ENCODE measurements around the gene C1QTNF12. TPM values are rescaled to one million over a fixed set of nuclear protein-coding genes. Genes with fewer than 3 reads are reported as not detected.
"Not testable (repeated sequence)": the region's sequence is repeated elsewhere in the genome, so short reads cannot be mapped to it uniquely, and the experiment has no call there.

Gene C1QTNF12
- total RNA-seq, 2 experiments from 2014 or later = 1.8 to 2.2 TPM

GRCh38 chr1:1254667-1254998 lies 8.1 kb upstream of the C1QTNF12 start:
- ChIA-PET CTCF (interaction anchor here (1.3 kb wide), 1 partner anchor 132 kb away, joined by 4 read pairs; no protein-coding TSS in a partner anchor), POLR2A (interaction anchor here (0.5 kb wide), 1 partner anchor 9 kb away, joined by 3 read pairs; no protein-coding TSS in a partner anchor)
- ATAC-seq (no peak), DNase-seq (no peak)
- Mint-ChIP-seq H3K4me3 (no peak overlapping the region), H3K27ac (no peak overlapping the region), H3K4me1 (ENCODE audit: low read depth) (peaks cover 19% of the 10 kb centered on the region), H3K36me3 (ENCODE audit: low read depth) (peaks cover 46% of the 10 kb centered on the region), H3K27me3 (ENCODE audit: low read depth) (no peaks in the 10 kb centered on the region), H3K9me3 (ENCODE audit: insufficient read depth) (no peaks in the 10 kb centered on the region)

- DNase-seq = no peak
- Mint-ChIP-seq H3K27ac (no peak overlapping the region), H3K27me3 (ENCODE audit: low read depth) (no peaks in the 10 kb centered on the region), H3K4me3 (no peak overlapping the region), H3K4me1 (ENCODE audit: low read depth) (peaks cover 21% of the 10 kb centered on the region), H3K9me3 (ENCODE audit: insufficient read depth) (no peaks in the 10 kb centered on the region), H3K36me3 (ENCODE audit: low read depth) (peaks cover 42% of the 10 kb centered on the region)
- ChIA-PET CTCF (no interaction called here), POLR2A (no interaction called here)
- no peak for ATAC-seq
These were observed 7.6 kb upstream of the C1QTNF12 start for GRCh38 chr1:1253972-1254666.

- Mint-ChIP-seq H3K9me3 (ENCODE audit: insufficient read depth) (no peaks in the 10 kb centered on the region), H3K4me1 (ENCODE audit: low read depth) (peaks cover 21% of the 10 kb centered on the region), H3K36me3 (ENCODE audit: low read depth) (peaks cover 39% of the 10 kb centered on the region), H3K4me3 (no peak overlapping the region), H3K27ac (no peak overlapping the region), H3K27me3 (ENCODE audit: low read depth) (no peaks in the 10 kb centered on the region)
- ChIA-PET CTCF (no interaction called here), POLR2A (no interaction called here)
- ATAC-seq (no peak), DNase-seq (no peak)
These were observed 6.8 kb upstream of the C1QTNF12 start for GRCh38 chr1:1253314-1253713.

- POLR2A ChIA-PET = interaction anchor here (0.6 to 1.5 kb wide), 6 partner anchors 10 to 211 kb away, joined by 3 to 5 read pairs (median 3); no protein-coding TSS in a partner anchor
- peaks cover 29% of the 10 kb centered on the region for H3K36me3 Mint-ChIP-seq (ENCODE audit: low read depth)
- ATAC-seq = peak; percentile 95
- CTCF ChIA-PET = interaction anchor here (0.8 to 3.2 kb wide), 9 partner anchors 10 to 266 kb away, joined by 3 to 51 read pairs (median 4); no protein-coding TSS in a partner anchor
- peak; percentile 87 for DNase-seq
- peaks cover 6% of the 10 kb centered on the region for H3K27me3 Mint-ChIP-seq (ENCODE audit: low read depth)
- H3K4me1 Mint-ChIP-seq (ENCODE audit: low read depth) = peaks cover 19% of the 10 kb centered on the region
- H3K9me3 Mint-ChIP-seq (ENCODE audit: insufficient read depth) = no peaks in the 10 kb centered on the region
- peak overlapping the region; percentile 44 for H3K4me3 Mint-ChIP-seq
- peak overlapping the region; percentile 88 for H3K27ac Mint-ChIP-seq
These were observed 4.3 kb upstream of the C1QTNF12 start for GRCh38 chr1:1250786-1251284.

DNA sequence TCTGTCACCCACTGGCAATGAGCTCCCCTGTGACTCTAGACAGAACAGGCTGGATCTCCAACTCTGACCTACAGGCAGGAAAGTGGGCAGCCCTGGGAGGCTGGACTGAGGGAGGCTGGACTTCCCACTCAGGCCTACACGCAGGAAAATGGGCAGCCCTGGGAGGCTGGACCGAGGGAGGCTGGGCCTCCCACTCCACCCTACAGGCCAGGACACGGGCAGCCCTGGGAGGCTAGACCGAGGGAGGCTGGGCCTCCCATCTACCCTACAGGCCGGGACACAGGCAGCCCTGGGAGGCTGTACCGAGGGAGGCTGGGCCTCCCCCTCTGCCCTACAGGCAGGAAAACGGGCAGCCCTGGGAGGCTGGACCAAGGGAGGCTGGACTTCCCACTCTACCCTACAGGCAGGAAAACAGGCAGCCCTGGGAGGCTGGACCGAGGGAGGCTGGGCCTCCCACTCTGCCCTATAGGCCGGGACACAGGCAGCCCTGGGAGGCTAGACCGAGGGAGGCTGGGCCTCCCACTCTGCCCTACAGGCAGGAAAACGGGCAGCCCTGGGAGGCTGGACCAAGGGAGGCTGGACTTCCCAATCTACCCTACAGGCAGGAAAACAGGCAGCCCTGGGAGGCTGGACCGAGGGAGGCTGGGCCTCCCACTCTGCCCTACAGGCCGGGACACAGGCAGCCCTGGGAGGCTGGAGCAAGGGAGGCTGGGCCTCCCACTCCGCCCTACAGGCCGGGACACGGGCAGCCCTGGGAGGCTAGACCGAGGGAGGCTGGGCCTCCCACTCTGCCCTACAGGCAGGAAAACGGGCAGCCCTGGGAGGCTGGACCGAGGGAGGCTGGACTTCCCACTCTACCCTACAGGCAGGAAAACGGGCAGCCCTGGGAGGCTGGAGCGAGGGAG lies 1.7 kb upstream of the C1QTNF12 start:
- ATAC-seq; H3K9me3 Mint-ChIP-seq (ENCODE audit: insufficient read depth); DNase-seq; H3K27ac Mint-ChIP-seq; H3K4me3 Mint-ChIP-seq; H3K27me3 Mint-ChIP-seq (ENCODE audit: low read depth); POLR2A ChIA-PET; CTCF ChIA-PET: not testable (repeated sequence)
- Mint-ChIP-seq H3K36me3 (ENCODE audit: low read depth) (peaks cover 13% of the 10 kb centered on the region), H3K4me1 (ENCODE audit: low read depth) (peaks cover 19% of the 10 kb centered on the region)

DNA sequence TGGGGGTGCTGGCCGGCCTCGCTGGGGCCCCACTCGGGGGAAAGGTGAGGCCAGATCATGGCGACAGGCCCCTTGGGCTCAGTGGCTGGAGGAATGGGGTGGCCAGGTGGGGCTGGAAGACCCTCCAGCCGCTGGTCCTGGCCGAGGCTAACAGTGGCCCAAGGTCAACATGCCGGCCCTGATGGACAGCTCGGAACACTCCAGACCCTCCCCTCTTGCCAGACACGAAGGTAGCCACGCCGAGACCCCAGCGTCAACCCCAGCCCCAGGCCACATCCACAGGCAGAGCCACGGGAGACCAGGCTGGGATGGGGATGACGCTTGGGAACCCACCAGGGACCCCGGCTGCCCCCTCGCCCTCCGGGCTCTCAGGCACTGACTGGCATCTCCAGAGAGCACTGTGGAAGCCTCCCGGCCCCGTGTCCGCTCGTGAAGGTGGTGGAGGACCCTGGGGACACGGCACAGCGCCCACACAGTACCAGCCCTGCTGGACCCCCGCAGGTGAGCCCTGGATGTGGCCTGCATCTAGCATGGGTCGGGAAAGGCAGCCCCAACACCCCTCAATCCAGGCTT lies 905 bp upstream of the C1QTNF12 start:
- no peak for DNase-seq
- Mint-ChIP-seq H3K27ac (no peak overlapping the region), H3K27me3 (ENCODE audit: low read depth) (peaks cover 6% of the 10 kb centered on the region), H3K4me1 (ENCODE audit: low read depth) (peaks cover 19% of the 10 kb centered on the region), H3K36me3 (ENCODE audit: low read depth) (peaks cover 6% of the 10 kb centered on the region), H3K4me3 (no peak overlapping the region), H3K9me3 (ENCODE audit: insufficient read depth) (no peaks in the 10 kb centered on the region)
- ChIA-PET POLR2A (no interaction called here), CTCF (no interaction called here)
- no peak for ATAC-seq

DNA sequence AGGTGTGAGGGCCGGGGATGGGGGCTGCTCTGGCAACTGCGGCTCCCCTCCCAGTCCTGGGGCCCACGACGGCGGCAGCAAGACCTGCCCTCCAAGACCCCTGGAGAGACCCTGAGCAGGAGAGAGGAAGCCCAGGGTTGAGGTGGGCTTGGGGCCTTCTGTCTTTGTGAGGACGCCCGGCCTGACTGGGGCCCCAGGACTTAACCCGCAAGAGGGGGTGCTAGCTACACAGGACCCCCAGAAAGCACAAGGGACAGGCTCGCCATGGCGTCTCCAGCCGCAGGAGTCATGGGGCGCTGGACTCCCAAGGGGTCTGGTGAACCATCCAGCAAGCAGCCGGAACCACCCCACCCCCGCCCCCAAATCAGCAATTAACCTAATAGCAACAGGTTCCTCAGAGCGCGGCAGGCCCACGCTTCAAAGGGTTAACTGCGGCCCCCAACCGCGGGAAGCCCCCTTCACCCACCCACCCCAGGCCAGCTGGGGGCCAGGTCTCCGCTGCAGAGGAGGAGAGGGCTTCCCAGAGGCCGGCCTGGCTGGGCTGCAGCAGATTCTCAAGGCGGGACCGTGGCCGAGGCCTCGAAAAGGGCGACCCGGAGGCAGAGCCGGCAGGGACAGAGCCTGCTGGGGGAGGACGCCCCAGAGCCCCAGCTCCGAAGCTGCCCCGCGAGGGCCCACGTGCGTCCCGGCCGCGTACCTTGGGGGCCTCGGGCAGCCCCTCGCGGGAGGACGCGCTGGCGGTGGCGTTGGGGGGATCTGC lies 525 bp downstream of the C1QTNF12 start:
- H3K36me3 Mint-ChIP-seq (ENCODE audit: low read depth) = peaks cover 2% of the 10 kb centered on the region
- no peak overlapping the region for H3K27ac Mint-ChIP-seq
- DNase-seq (no peak), ATAC-seq (no peak)
- peaks cover 6% of the 10 kb centered on the region for H3K27me3 Mint-ChIP-seq (ENCODE audit: low read depth)
- H3K4me1 Mint-ChIP-seq (ENCODE audit: low read depth) = peaks cover 13% of the 10 kb centered on the region
- no peak overlapping the region for H3K4me3 Mint-ChIP-seq
- no peaks in the 10 kb centered on the region for H3K9me3 Mint-ChIP-seq (ENCODE audit: insufficient read depth)
- ChIA-PET CTCF (no interaction called here), POLR2A (no interaction called here)

- no peak overlapping the region for H3K4me3 Mint-ChIP-seq
- peaks cover 6% of the 10 kb centered on the region for H3K27me3 Mint-ChIP-seq (ENCODE audit: low read depth)
- CTCF ChIA-PET = no interaction called here
- no peak for ATAC-seq
- peaks cover 7% of the 10 kb centered on the region for H3K4me1 Mint-ChIP-seq (ENCODE audit: low read depth)
- POLR2A ChIA-PET = no interaction called here
- no peaks in the 10 kb centered on the region for H3K9me3 Mint-ChIP-seq (ENCODE audit: insufficient read depth)
- H3K27ac Mint-ChIP-seq = no peak overlapping the region
- DNase-seq = no peak
- no peaks in the 10 kb centered on the region for H3K36me3 Mint-ChIP-seq (ENCODE audit: low read depth)
These were observed 1.2 kb downstream of the C1QTNF12 start for GRCh38 chr1:1245178-1245816.

DNA sequence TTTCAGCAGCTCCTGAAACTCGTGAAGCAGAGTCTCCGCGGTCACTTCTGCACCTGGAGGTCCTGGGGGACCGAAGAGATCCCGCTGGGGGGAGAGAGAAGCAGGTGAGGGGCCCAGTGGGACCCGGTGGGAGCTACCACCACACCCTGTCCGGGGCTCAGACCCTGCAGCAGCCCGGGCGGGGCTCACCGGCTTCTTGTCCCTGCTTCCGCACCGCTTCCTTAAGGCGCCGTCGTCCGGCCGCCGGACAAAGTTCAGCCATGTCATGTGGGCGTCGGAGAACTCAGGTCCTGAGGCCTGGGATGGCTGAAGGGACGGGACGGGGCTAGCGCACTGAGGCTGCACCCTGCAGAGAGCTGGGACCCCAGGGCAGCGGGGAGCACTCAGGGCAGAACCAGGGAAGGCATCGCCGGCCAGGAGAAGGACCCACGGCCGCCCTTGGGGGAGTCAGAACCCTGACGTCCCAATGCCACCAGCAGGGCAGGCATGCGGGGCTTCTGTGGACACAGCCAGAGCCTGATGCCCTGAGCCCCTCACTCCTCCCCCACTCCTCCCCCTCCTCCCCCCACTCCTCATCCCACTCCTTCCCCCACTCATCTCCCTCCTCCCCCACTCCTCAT lies 2.2 kb downstream of the C1QTNF12 start:
- Mint-ChIP-seq H3K27ac (no peak overlapping the region), H3K4me3 (no peak overlapping the region), H3K27me3 (ENCODE audit: low read depth) (peaks cover 6% of the 10 kb centered on the region), H3K9me3 (ENCODE audit: insufficient read depth) (no peaks in the 10 kb centered on the region), H3K4me1 (ENCODE audit: low read depth) (no peaks in the 10 kb centered on the region), H3K36me3 (ENCODE audit: low read depth) (no peaks in the 10 kb centered on the region)
- no peak for DNase-seq
- CTCF ChIA-PET = no interaction called here
- no peak for ATAC-seq
- POLR2A ChIA-PET = no interaction called here

DNA sequence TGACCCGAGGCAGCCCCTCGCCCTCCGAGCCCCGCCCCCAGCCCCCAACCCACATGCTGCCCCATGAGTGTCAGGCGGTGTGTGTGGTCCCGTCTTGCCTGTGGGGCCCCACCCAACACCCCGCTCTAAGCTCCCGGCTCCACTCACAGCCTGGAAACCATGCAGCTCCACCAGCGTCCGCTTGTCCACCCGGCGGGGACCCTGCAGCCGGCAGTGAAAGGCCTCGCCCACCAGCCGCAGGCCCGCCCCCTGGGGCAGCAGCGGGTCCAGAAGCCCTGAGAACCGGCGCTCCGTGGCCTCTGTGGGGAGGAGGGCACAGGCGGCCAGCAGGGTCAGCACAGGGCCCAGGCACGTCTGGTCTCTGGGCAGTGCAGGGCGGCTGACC lies 2.7 kb downstream of the C1QTNF12 start:
- H3K36me3 Mint-ChIP-seq (ENCODE audit: low read depth) = no peaks in the 10 kb centered on the region
- no peak overlapping the region for H3K4me3 Mint-ChIP-seq
- CTCF ChIA-PET = no interaction called here
- H3K27me3 Mint-ChIP-seq (ENCODE audit: low read depth) = peaks cover 6% of the 10 kb centered on the region
- H3K27ac Mint-ChIP-seq = no peak overlapping the region
- DNase-seq = no peak
- no peaks in the 10 kb centered on the region for H3K4me1 Mint-ChIP-seq (ENCODE audit: low read depth)
- H3K9me3 Mint-ChIP-seq (ENCODE audit: insufficient read depth) = no peaks in the 10 kb centered on the region
- POLR2A ChIA-PET = no interaction called here
- ATAC-seq = no peak

- CTCF ChIA-PET = no interaction called here
- POLR2A ChIA-PET = no interaction called here
- no peaks in the 10 kb centered on the region for H3K9me3 Mint-ChIP-seq (ENCODE audit: insufficient read depth)
These were observed 3.3 kb downstream of the C1QTNF12 start for GRCh38 chr1:1243266-1243660.

More at GRCh38 chr1:1243266-1243660, 3.3 kb downstream of the C1QTNF12 start:
- H3K27me3 Mint-ChIP-seq (ENCODE audit: low read depth) = peaks cover 6% of the 10 kb centered on the region
- no peak overlapping the region for H3K27ac Mint-ChIP-seq
- ATAC-seq (no peak), DNase-seq (no peak)
- H3K4me3 Mint-ChIP-seq = no peak overlapping the region
- H3K4me1 Mint-ChIP-seq (ENCODE audit: low read depth) = no peaks in the 10 kb centered on the region
- H3K36me3 Mint-ChIP-seq (ENCODE audit: low read depth) = no peaks in the 10 kb centered on the region

Measured in activated CD8-positive, alpha-beta T cell treated with anti-CD3 and anti-CD28 coated beads, Interleukin-2, amount 10 ng/mL, durations not matched to agents 7 days and 5 days (primary cell).